Activated CD8-positive, alpha-beta T cell treated with anti-CD3 and anti-CD28 coated beads for 36 hours (primary cell): Measurements from ENCODE around the gene GSTP1. TPM values are rescaled to one million over a fixed set of nuclear protein-coding genes. Genes with fewer than 3 reads are reported as not detected.
"Not testable (repeated sequence)": the region's sequence is repeated elsewhere in the genome, so short reads cannot be mapped to it uniquely, and the experiment has no call there.

Experiments
- ATAC-seq: fragments of 200-7000 bp; cut with Tn5 transposase; one replicate; pipeline ENCODE4 v1.10.0; 2021; ENCODE audit warnings: mild to moderate bottlenecking, moderate library complexity
- CTCF ChIA-PET: fragments of 350-600 bp; sonication (Branson Sonifier 250); formaldehyde crosslinking; loops from one replicate; lab custom pipeline; 2021; ENCODE audit warnings: antibody characterized with exemption; lab: Charles Lee
- POLR2A ChIA-PET: fragments of 350-600 bp; sonication (Branson Sonifier 250); formaldehyde crosslinking; loops from one replicate; lab custom pipeline; 2021; ENCODE audit warnings: antibody characterized with exemption; lab: Charles Lee
- DNase-seq: peaks from one replicate; pipeline ENCODE4 v3.0.0-alpha.2; 2020
- H3K27ac Mint-ChIP-seq: one replicate; pipeline ENCODE4 v1.8.0; 2021; ENCODE audit warnings: mild to moderate bottlenecking, mixed read lengths
- H3K27me3 Mint-ChIP-seq: one replicate; pipeline ENCODE4 v1.8.0; 2021; ENCODE audit warnings: mixed read lengths
- H3K36me3 Mint-ChIP-seq: one replicate; pipeline ENCODE4 v1.8.0; 2021; ENCODE audit warnings: low read depth, mixed read lengths
- H3K4me1 Mint-ChIP-seq: one replicate; pipeline ENCODE4 v1.8.0; 2021; ENCODE audit warnings: low read depth, mixed read lengths
- H3K4me3 Mint-ChIP-seq: one replicate; pipeline ENCODE4 v1.8.0; 2021; ENCODE audit warnings: mild to moderate bottlenecking, moderate library complexity, mixed read lengths
- H3K9me3 Mint-ChIP-seq: one replicate; pipeline ENCODE4 v1.8.0; 2021; ENCODE audit warnings: mixed read lengths
- CTCF ChIP-seq: fragments of 200-600 bp; IDR thresholded peaks from one replicate; pipeline ENCODE4 v1.8.0; 2022; ENCODE audit warnings: antibody characterized with exemption, mild to moderate bottlenecking
- intact Hi-C: fragments of 100-400 bp; cut with micrococcal nuclease; formaldehyde crosslinking; loops from one replicate; pipeline ENCODE4 v1.10.0; 2022
- total RNA-seq, 2 experiments: library from RNA; stranded (reverse); gene quantifications; one replicate each; pipeline ENCODE4 v1.2.3, GENCODE V29; 2021

The GSTP1 gene
- total RNA-seq, 2 experiments from 2014 or later, result 467 to 472 TPM

- no peaks in the 10 kb centered on the region for H3K4me1 Mint-ChIP-seq
- no peaks in the 10 kb centered on the region for H3K36me3 Mint-ChIP-seq
- TF ChIP-seq CTCF, result no peak
- H3K4me3 Mint-ChIP-seq, result no peak overlapping the region
- no peak for DNase-seq
- no peaks in the 10 kb centered on the region for H3K27me3 Mint-ChIP-seq
- no peak for ATAC-seq
- H3K9me3 Mint-ChIP-seq, result no peaks in the 10 kb centered on the region
- ChIA-PET CTCF (no interaction called here), POLR2A (interaction anchor here (1.0 kb wide), 1 partner anchor 8 kb away, joined by 3 read pairs; no protein-coding TSS in a partner anchor)
- intact Hi-C loops, result no loop called here
- H3K27ac Mint-ChIP-seq, result no peak overlapping the region
These were observed 40.0 kb upstream of the GSTP1 start for GRCh38 chr11:67543585-67543984.

- no peaks in the 10 kb centered on the region for H3K4me1 Mint-ChIP-seq
- POLR2A ChIA-PET, result interaction anchor here (0.6 to 1.0 kb wide), 2 partner anchors 25 to 202 kb away, joined by 3 read pairs; no protein-coding TSS in a partner anchor
- H3K4me3 Mint-ChIP-seq, result no peak overlapping the region
- CTCF ChIA-PET, result interaction anchor here (1.9 kb wide), 1 partner anchor 8 kb away, joined by 7 read pairs; no protein-coding TSS in a partner anchor
- intact Hi-C loops, result no loop called here
- no peak for TF ChIP-seq CTCF
- ATAC-seq, result no peak
- no peaks in the 10 kb centered on the region for H3K36me3 Mint-ChIP-seq
- H3K27ac Mint-ChIP-seq, result no peak overlapping the region
- H3K9me3 Mint-ChIP-seq, result no peaks in the 10 kb centered on the region
- no peak for DNase-seq
- no peaks in the 10 kb centered on the region for H3K27me3 Mint-ChIP-seq
These were observed 38.9 kb upstream of the GSTP1 start for GRCh38 chr11:67544616-67545242.

- ATAC-seq (no peak), DNase-seq (no peak)
- Mint-ChIP-seq H3K4me3 (no peak overlapping the region), H3K27ac (no peak overlapping the region), H3K36me3 (no peaks in the 10 kb centered on the region), H3K4me1 (no peaks in the 10 kb centered on the region), H3K9me3 (no peaks in the 10 kb centered on the region), H3K27me3 (no peaks in the 10 kb centered on the region)
- ChIA-PET POLR2A (interaction anchor here (1.0 kb wide), 1 partner anchor 24 kb away, joined by 3 read pairs; no protein-coding TSS in a partner anchor), CTCF (interaction anchor here (1.9 kb wide), 1 partner anchor 9 kb away, joined by 7 read pairs; no protein-coding TSS in a partner anchor)
- intact Hi-C loops, result no loop called here
- TF ChIP-seq CTCF, result no peak
These were observed 38.3 kb upstream of the GSTP1 start for GRCh38 chr11:67545280-67545679.

- CTCF ChIA-PET, result interaction anchor here (2.8 kb wide), 1 partner anchor 24 kb away, joined by 8 read pairs; no protein-coding TSS in a partner anchor
- intact Hi-C loops, H3K36me3 Mint-ChIP-seq, H3K4me3 Mint-ChIP-seq, ATAC-seq, H3K4me1 Mint-ChIP-seq, H3K27ac Mint-ChIP-seq, H3K27me3 Mint-ChIP-seq, H3K9me3 Mint-ChIP-seq, DNase-seq: not testable (repeated sequence)
- POLR2A ChIA-PET, result interaction anchor here (0.6 kb wide), 1 partner anchor 15 kb away, joined by 3 read pairs; no protein-coding TSS in a partner anchor
These were observed 35.5 kb upstream of the GSTP1 start for GRCh38 chr11:67548112-67548511.

GRCh38 chr11:67548555-67549110 is 35.0 kb upstream of the GSTP1 start:
- Mint-ChIP-seq H3K4me3 (no peak overlapping the region), H3K27me3 (no peaks in the 10 kb centered on the region), H3K9me3 (no peaks in the 10 kb centered on the region), H3K36me3 (no peaks in the 10 kb centered on the region), H3K27ac (no peak overlapping the region), H3K4me1 (no peaks in the 10 kb centered on the region)
- ChIA-PET POLR2A (no interaction called here), CTCF (interaction anchor here (2.8 kb wide), 1 partner anchor 23 kb away, joined by 8 read pairs; no protein-coding TSS in a partner anchor)
- TF ChIP-seq CTCF, result no peak
- intact Hi-C loops, result no loop called here
- DNase-seq, result no peak
- no peak for ATAC-seq
